Sigmoid colon (tissue), 7 donors: ENCODE measurements around the gene TPM4. TPM values are rescaled to one million over a fixed set of nuclear protein-coding genes. Genes with fewer than 3 reads are reported as not detected.

Source experiments
- DNase-seq: peaks from one replicate; pipeline ENCODE4 v3.0.0-alpha.2; 2019
- H3K27ac ChIP-seq, 4 donors: fragments of 200-600 bp; sonication (generic); one replicate each; pipeline ENCODE4 v1.5.1; 2016 to 2019; ENCODE audit warnings: mild to moderate bottlenecking in 1 of 4
- H3K27me3 ChIP-seq, 3 donors: fragments of 200-600 bp; sonication (generic); one replicate each; pipeline ENCODE4 v1.5.1; 2019; ENCODE audit warnings: mild to moderate bottlenecking in 1 of 3
- H3K36me3 ChIP-seq, 4 donors: fragments of 200-600 bp; sonication (generic); one replicate each; pipeline ENCODE4 v1.5.1; 2016 to 2019
- H3K4me1 ChIP-seq, 4 donors: fragments of 200-600 bp; sonication (generic); one replicate each; pipeline ENCODE4 v1.5.1; 2017 to 2019
- H3K4me3 ChIP-seq, 4 donors: fragments of 200-600 bp; sonication (generic); one replicate each; pipeline ENCODE4 v1.5.1; 2017 to 2019; ENCODE audit warnings: mild to moderate bottlenecking in 2 of 4, moderate library complexity in 1 of 4
- H3K9me3 ChIP-seq, 4 donors: fragments of 200-600 bp in 3 of 4; sonication (generic) in 3 of 4; one replicate each; pipeline versions ENCODE4 v1.5.1 to v1.6.1; 2013 to 2019
- CTCF ChIP-seq, 4 experiments: fragments of 450-650 bp in 3 of 4; fragments of 200-600 bp in 1 of 4; IDR thresholded peaks; one replicate each; pipeline ENCODE4 v1.5.1; 2016 to 2019; ENCODE audit warnings: antibody characterized with exemption in 4 of 4, mild to moderate bottlenecking in 3 of 4, moderate library complexity in 2 of 4
- EP300 ChIP-seq, 4 donors: sonication (generic); formaldehyde crosslinking; IDR thresholded peaks; one replicate each; pipeline ENCODE4 v1.6.1; 2017; ENCODE audit warnings: antibody characterized with exemption in 4 of 4
- POLR2A ChIP-seq, 2 donors: fragments of 450-650 bp; IDR thresholded peaks; one replicate each; pipeline ENCODE4 v1.6.1; 2016; ENCODE audit warnings: antibody characterized with exemption in 2 of 2, mild to moderate bottlenecking in 2 of 2, moderate library complexity in 2 of 2
- POLR2AphosphoS5 ChIP-seq, 4 donors: sonication (generic); formaldehyde crosslinking; IDR thresholded peaks; one replicate each; pipeline ENCODE4 v1.6.1; 2017; ENCODE audit warnings: antibody characterized with exemption in 4 of 4
- WGBS, 2 donors: extraction: QIAGEN DNeasy Blood & Tissue Kit; methylation state at CpG; one replicate each; pipeline ENCODE4 v1.1.7; 2013; 5-methylcytosine and 5-hydroxymethylcytosine counted together
- intact Hi-C: fragments of 100-400 bp; cut with DNase I; formaldehyde crosslinking; loops from one replicate; pipeline ENCODE4 v1.15.1; 2023
- polyA plus RNA-seq, 3 donors: library from polyadenylated mRNA; stranded (reverse); fragments of 200-250 nt; gene quantifications; one replicate each; pipeline ENCODE4 v1.2.3, GENCODE V29; 2013
- total RNA-seq, 4 donors: library from RNA; depleted of rRNA; stranded (reverse); fragments of >200 nt; gene quantifications; one replicate each; pipeline ENCODE4 v1.1.0, GENCODE V29; 2016
- donor health status: healthy with polysubstance abuse.
- donor health status: Bipolar disorder and iron deficiency.
- donor health status: healthy.

TPM4 gene
- total and polyA plus RNA-seq, 7 donors: 222 to 826 (median 374) TPM

GRCh38 chr19:16076958-16077611, 790 bp downstream of the TPM4 start:
- H3K4me1 ChIP-seq: peaks cover 0 to 80% (median 78%) of the 10 kb centered on the region in 4 donors
- peak overlapping the region; percentile 97 to 100 (median 100) for H3K27ac ChIP-seq
- H3K4me3 ChIP-seq: peak overlapping the region; percentile 90 to 99 (median 94)
- peak; percentile 87 for DNase-seq
- 0 to 1% methylated on average over 56 of the region's 56 CpGs for WGBS, 2 donors
- TF ChIP-seq POLR2A (IDR thresholded peaks at IDR 0.05) (no peak), POLR2AphosphoS5 (IDR thresholded peaks at IDR 0.05) (peak; percentile 55 to 74 (median 63)), EP300 (IDR thresholded peaks at IDR 0.05) (peak in 1 of 4 donors; percentile 37), CTCF (IDR thresholded peaks at IDR 0.05) (no peak)
- H3K9me3 ChIP-seq: no peaks in the 10 kb centered on the region
- intact Hi-C loops: loop anchor here (10.0 kb wide), 1 partner anchor 952 kb away; a partner anchor contains a TSS
- no peaks in the 10 kb centered on the region for H3K27me3 ChIP-seq
- peaks cover 6 to 20% (median 11%) of the 10 kb centered on the region in 4 donors for H3K36me3 ChIP-seq

GRCh38 chr19:16077984-16078758, 1.9 kb downstream of the TPM4 start:
- DNase-seq: peak; percentile 80
- intact Hi-C loops: loop anchor here (10.0 kb wide), 1 partner anchor 953 kb away; a partner anchor contains a TSS
- WGBS, 2 donors: 31 to 44% methylated on average over 16 of the region's 16 CpGs

GRCh38 chr19:16078759-16079707, 2.7 kb downstream of the TPM4 start:
- Histone ChIP-seq H3K36me3 (peaks cover 15 to 33% (median 25%) of the 10 kb centered on the region in 4 donors), H3K9me3 (no peaks in the 10 kb centered on the region), H3K27ac (peak overlapping the region; percentile 97 to 100 (median 100)), H3K27me3 (no peaks in the 10 kb centered on the region), H3K4me3 (peak overlapping the region; percentile 90 to 99 (median 94)), H3K4me1 (peaks cover 0 to 80% (median 78%) of the 10 kb centered on the region in 4 donors)
- no peak for TF ChIP-seq CTCF (IDR thresholded peaks at IDR 0.05)
- no peak for TF ChIP-seq POLR2A (IDR thresholded peaks at IDR 0.05)
- peak in 3 of 4 donors; percentile 47 to 91 (median 81) for TF ChIP-seq EP300 (IDR thresholded peaks at IDR 0.05)
- peak; percentile 73 to 92 (median 80) for TF ChIP-seq POLR2AphosphoS5 (IDR thresholded peaks at IDR 0.05)
- intact Hi-C loops: loop anchor here (10.0 kb wide), 1 partner anchor 954 kb away; a partner anchor contains a TSS
- WGBS, 2 donors: 5% methylated on average over 17 of the region's 17 CpGs
- peak; percentile 94 for DNase-seq

More at GRCh38 chr19:16077984-16078758, 1.9 kb downstream of the TPM4 start:
- peaks cover 0 to 80% (median 78%) of the 10 kb centered on the region in 4 donors for H3K4me1 ChIP-seq
- H3K27ac ChIP-seq: peak overlapping the region; percentile 97 to 100 (median 100)
- no peaks in the 10 kb centered on the region for H3K27me3 ChIP-seq
- TF ChIP-seq POLR2A (IDR thresholded peaks at IDR 0.05): no peak
- TF ChIP-seq EP300 (IDR thresholded peaks at IDR 0.05): no peak
- TF ChIP-seq POLR2AphosphoS5 (IDR thresholded peaks at IDR 0.05): peak in 2 of 4 donors; percentile 1 to 12
- peaks cover 11 to 28% (median 20%) of the 10 kb centered on the region in 4 donors for H3K36me3 ChIP-seq
- no peaks in the 10 kb centered on the region for H3K9me3 ChIP-seq
- H3K4me3 ChIP-seq: peak overlapping the region; percentile 90 to 99 (median 94)

GRCh38 chr19:16084067-16084685, 7.9 kb downstream of the TPM4 start:
- TF ChIP-seq EP300 (IDR thresholded peaks at IDR 0.05): no peak
- TF ChIP-seq POLR2A (IDR thresholded peaks at IDR 0.05): no peak
- TF ChIP-seq POLR2AphosphoS5 (IDR thresholded peaks at IDR 0.05): peak in 3 of 4 donors; percentile 2 to 40 (median 28)
- Histone ChIP-seq H3K4me3 (no peak overlapping the region), H3K27me3 (no peaks in the 10 kb centered on the region), H3K36me3 (peaks cover 44 to 84% (median 72%) of the 10 kb centered on the region in 4 donors), H3K9me3 (no peaks in the 10 kb centered on the region), H3K4me1 (peaks cover 0 to 100% (median 98%) of the 10 kb centered on the region in 4 donors), H3K27ac (peak overlapping the region; percentile 97 to 100 (median 100))
- 88 to 91% methylated on average over 11 of the region's 11 CpGs for WGBS, 2 donors
- intact Hi-C loops: no loop called here
- DNase-seq: no peak
